NCI-H1105 (cell line): ENCODE data around the gene L3MBTL3.
"Not testable (repeated sequence)": the region's sequence is repeated elsewhere in the genome, so short reads cannot be mapped to it uniquely, and the experiment has no call there.

Experiments
- DNase-seq: peaks from one replicate; lab custom pipeline; 2025; lab: John Stamatoyannopoulos, UW

Gene L3MBTL3

DNA sequence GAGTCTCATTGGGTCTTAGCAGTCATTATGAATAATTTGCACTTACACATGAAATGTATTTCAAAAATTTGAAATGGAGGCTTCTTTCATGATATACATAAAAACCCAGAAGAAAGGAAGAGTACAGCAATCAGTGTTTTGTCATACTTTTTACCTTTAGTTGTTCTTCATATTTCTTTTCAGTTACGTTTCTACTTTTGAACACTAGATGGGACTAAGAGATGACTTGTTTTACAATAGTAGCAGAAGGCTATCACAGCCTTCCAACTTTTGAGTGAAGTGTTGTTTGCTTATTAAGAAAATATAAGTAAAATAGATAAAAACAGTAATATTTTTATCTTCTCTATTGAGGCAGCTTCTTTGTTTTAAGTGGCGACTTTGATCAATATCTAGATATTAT is 58.1 kb downstream of the L3MBTL3 start:
- DNase-seq: no peak

DNA sequence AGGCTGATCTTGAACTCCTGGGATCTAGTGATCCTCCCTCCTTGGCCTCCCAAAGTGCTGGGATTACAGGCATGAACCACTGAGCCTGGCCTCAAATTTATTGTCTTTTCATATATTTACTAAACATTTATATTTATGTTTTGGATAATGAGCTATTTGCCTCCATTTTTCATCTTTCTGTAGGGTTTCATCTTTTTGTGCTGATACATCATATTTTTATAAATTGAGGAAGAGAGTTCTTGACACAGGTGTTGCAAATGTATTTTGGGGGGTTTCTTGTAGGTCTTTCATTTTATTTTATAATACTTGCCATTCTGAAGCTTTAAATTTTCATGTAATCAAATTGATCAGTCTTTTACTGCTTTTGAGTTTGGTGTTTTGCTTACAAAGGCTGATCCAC is 72.4 kb downstream of the L3MBTL3 start:
- no peak for DNase-seq

DNA sequence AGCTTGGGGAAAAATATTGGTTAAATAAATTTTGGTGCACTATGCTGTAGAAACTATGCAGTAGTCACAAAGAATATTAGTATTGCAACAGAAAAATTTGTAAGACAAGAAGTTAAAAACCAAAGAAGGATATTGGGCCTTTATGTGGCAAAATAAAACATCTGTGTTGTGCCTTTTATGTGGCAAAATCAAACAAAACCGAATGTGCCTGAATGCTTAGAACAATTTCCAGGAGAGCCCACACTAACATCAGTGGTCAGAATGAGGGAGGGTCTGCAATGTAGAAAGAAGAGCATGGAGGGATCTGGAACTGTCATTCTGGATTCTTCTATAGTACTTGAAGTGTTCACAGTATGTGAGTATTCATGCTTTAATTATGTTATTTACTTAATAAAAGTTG is 75.2 kb downstream of the L3MBTL3 start:
- no peak for DNase-seq

DNA sequence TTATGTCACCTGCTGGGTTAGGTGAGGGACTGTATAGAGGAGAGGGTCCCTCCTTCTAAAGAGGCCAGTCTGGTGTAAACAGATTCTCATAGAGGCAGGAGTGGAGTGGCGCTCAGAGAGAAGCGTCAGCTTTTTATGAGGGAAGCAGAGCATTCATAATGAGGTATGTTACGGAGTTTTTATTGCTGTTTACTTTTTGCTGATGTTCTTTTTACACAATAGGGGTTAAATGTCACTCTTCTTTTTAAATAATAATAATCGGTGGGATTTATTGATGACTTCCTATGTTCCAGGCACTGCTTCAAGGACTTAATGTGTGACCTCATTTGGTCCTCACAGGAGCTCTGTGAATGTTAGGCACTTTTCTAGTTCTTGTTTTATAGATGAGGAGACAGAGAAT is 79.9 kb downstream of the L3MBTL3 start:
- DNase-seq: no peak

DNA sequence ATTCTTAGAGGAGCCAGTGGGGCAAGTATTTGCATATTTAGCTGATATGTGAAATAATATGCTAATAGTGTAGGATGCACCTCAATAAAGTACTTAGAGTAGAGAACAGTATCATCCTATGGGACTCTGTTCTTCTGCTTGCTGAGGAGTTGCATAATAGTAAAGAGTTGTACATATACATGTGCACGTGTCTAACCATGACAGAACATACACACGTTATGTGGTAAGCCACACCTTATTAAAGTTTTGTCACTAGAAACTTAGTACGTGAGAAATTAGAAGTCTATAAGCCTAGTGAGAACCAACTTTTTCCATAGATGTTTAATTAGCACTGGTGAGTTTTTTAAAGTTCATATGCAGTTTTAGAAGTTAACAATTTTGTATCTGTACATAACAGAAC is 80.7 kb downstream of the L3MBTL3 start:
- DNase-seq: no peak

DNA sequence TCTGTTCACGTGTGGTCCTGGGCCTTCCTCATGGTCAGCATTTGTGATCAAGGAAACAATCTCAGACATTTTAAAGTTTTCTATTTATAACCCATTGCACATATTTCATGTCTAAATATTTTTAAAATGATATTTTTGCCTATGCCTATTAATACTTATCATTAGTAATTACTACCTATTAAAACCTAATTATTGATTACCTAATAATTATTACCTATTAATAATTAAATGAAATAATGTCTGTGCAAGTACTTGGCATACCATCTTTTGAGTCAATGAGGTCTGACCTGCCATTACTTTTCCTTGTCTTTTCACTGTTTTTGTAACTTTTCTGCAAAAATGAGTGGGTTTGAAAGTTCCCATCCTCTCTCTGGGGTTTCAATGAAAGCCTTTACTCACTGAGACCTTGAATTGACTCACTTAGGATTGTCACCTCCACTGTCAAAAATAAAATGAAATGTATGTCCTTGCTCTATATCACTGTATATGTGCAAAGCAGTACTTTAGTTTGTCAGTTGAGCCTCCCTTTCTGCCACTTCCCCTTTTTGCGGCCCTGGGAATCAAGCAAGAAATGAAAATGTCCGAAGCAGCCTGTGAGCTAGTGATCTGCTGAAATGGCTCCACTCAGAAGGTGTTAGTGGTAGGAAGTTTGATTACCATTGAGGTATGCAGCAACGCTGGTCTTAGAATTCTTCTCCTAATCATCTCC is 87.8 kb downstream of the L3MBTL3 start:
- DNase-seq: no peak

DNA sequence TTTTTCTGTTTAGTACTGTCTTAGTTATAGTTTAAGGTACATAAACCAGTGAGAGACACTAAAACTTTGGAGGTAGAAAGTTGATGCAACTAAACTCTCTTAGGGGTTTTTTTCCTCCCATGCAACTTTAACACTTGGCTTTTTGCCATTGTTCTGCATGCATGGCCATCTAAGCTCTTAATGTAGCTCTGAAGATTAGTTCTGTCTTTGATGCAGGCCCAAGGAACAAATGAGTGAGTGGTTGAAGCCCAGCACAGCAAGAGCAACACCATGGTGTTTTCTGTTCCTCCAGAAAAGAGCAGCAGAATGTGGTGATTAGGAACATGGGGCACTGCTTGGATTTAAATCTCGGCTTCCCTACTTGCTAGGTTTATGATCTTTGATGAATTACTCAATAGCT is 89.3 kb downstream of the L3MBTL3 start:
- DNase-seq: no peak

DNA sequence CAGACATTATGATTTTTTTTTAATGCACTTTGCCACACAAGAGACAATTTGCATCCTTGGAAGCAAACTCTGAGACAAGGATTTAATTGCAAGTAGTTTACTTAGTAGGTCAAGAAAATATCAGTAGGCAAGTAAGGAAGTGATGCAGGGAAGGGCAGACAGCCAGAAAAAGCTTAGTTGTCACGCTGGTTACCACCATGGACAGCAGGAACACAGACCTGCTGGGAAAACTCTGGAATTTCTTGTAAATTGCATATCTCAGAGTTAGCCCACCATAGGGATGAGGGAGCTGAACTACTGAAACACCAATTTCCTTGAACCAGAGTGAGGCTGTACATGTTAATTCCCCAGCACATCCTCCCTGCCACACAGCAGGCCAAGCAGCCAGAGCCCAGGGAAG is 92.7 kb downstream of the L3MBTL3 start:
- no peak for DNase-seq

DNA sequence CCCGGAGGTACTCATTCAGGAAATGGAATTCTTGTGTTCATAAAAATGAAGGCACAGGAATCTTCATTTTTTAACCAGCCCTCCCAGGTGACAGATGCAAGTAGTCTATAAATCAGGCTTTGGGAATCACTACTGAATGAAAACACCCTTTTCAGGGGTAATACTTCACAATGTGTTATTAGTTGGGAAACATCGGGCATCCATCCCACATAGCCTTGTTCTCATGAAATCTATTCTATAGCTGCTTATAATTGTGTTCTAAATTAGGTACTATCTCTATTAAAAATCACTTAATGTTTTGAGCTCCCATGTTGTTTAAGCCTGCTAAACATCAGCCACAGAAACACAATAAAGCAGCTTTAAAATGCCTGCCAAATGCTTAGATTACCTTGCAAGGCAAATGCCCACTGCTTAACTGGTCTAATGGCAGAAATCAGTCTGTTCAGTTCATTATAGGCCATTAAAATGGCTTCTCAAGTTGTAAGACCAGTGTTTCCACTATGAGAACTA is 94.9 kb downstream of the L3MBTL3 start:
- DNase-seq: no peak

DNA sequence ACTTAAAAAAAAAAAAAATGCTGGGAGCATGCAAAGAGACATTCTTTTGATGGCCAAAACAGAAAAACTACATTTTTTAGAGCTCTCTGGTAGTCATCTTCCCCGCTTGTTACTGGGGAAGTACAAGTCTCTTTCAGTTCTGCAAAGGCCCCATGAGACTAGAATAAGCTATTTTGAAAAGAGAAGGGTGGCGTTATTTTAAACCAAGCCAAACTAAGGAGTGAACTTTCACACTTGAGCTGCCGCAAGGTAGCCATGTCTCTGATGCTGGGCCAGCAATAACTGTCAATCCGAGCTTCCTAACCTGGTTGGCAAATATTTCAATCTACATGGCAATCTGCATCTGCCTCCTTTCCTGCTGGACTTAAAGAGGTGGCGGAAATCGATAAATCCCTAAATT is 96.7 kb downstream of the L3MBTL3 start:
- DNase-seq: no peak

DNA sequence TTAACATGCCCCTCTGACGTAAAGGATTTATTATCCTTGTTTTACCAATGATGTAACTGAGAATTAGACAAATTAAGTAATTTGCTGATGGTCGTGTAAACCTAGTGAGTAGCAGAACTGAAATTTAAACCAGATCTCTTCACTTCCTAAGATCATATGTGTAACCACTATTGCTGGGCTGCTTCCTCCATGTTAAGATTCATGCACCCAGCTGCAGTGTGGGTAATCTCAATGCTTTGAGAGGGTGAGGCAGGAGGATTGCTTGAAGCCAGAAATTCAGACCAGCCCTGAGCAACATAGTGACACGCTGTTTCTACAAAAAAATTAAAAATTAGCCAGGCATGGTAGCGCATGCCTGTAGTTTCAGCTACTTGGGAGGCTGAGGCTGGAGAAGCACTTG is 97.9 kb downstream of the L3MBTL3 start:
- DNase-seq: no peak

DNA sequence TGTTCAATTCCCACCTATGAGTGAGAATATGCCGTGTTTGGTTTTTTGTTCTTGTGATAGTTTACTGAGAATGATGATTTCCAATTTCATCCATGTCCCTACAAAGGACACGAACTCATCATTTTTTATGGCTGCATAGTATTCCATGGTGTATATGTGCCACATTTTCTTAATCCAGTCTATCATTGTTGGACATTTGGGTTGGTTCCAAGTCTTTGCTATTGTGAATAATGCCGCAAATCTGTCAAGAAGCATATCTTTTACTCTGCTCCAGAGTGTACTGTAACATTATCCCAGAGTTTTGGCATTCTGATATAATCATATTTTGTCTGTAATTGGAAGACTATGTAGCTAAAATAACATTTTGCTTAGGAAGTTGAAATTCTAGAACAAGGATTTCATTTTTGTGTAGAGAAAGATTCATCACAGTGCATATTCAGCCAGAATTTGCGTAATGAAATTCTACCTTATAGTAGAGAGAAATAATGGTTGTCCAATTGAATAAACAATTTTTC is 98.9 kb downstream of the L3MBTL3 start:
- DNase-seq: not testable (repeated sequence)

DNA sequence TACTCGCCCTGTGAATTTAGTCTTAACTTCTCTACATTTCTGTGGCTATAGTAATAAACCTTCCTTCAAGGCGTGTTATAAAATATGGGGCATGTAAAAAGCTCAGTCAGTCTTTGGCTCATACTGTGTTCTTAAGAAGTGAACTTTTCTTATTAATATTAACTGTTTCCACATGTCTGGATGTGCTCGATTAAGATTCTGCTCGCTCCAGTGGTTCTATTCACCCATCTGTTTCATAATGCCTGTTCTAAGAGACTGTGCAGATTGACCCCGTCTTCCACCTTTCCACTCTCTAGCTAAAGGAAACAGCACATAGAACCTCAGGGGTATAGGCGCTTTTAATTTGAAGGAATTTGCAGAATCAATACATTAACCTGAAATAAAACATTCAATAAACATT is 99.9 kb downstream of the L3MBTL3 start:
- DNase-seq: no peak

DNA sequence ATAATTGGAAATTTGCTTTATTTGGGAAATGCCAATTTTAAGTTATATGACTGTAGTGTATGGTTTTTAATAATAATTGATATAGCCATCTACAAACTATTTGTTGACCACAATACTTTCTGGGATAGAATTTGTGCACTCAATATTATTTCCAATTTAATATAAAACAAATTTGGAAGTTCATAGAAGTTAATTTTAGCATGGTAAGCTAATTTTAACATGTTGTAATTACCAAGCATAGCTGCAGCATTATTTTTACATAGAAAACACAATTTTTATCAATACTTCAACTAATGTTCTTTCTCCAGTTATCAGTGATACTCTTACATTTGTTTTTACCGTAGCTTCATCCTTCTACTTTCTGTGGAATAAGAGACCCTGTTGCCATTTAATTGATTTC is 100.8 kb downstream of the L3MBTL3 start:
- no peak for DNase-seq

DNA sequence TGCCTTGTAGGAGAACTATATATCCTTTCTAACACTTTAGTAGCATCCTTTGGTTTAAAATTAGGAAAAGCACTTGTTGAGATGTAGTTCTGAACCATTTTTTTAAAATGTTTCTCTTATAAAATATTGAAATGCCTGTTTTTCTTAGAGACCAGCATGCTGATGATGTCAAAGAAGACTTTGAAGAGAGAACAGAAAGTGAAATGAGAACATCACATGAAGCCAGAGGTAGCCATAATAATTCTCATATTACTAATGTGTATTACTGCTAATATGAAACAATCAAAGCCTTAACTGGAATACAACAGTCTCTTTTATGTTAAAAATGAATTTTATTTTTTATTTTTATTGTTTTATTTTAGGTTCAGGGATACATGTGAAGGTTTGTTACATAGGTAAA is 102.3 kb downstream of the L3MBTL3 start:
- no peak for DNase-seq

DNA sequence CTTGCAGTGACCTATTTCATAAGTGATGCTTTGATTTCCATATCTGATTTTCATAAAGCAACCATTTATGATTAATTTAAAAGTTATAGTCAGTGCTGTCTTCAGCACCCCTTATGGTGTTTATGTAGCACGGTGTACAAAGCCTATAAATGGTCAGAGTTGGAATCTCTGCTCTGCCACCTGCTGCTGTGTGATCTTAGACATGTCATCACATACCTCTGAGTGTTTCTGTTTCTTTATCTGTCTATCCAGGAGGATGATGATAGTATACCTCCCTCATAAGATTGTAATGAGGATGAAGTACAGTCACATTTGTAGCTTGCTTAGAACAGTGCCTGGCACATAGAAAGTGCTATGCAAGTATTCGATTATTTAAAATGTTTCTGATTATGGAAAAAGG is 103.9 kb downstream of the L3MBTL3 start:
- no peak for DNase-seq

DNA sequence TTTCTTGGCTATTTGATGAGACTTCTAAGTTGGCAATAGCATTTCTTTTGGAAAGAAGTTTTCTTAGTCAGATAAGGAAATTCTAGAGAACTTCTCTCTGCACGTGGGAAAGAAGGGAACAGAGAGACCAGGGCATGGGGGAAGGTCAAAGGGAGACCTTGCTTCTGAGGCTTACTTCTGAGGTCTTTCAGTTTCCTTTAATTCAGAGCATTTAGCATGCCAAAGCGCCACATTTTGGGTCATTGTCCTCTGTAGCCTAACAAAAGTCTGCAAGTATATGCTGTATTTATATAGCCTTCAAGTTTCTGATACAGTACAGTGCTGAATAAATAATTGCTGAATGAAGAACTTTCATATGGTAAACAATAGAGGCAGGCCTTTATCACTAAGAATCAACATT is 108.8 kb downstream of the L3MBTL3 start:
- no peak for DNase-seq

DNA sequence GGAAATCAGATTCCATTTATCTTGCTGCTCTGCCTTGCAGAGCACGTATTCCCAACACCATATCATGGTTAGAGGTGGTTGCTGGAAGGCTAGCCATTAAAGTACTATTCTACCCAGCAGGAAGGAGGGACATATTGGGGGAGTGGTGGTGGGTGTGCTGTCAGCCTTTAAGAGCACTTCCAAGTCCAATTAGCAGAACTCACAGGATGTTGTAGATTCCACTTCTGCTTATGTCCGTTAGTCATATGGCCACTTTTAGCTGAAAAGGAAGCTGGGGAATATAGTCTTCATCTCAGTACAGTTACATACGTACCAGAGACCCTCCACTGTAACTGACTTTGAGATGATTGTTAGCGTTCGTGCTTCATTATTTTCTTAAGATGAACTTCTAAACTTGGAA is 109.9 kb downstream of the L3MBTL3 start:
- no peak for DNase-seq

DNA sequence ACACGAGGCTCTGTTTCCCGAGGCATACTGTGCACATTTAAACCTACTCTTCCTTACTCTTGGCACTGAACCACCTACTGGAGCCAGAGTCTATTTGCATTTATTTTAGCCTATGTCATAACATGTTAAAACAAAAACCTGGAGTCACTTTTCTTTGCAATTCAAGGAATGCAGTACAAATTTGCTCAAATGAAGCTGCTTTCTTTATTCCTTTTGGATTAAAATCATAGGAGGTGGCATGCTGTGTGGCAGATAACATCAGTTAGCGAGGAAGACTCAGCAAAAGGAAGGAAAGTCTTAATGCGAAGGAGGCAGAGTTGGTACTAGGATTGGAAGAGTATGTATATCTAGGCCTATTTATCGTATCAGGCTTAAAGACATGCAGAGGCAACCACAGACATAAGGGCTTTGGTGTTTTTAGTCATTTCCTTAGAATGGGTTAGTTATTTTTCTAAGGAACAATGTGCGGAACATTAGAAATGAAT is 111.4 kb downstream of the L3MBTL3 start:
- no peak for DNase-seq

DNA sequence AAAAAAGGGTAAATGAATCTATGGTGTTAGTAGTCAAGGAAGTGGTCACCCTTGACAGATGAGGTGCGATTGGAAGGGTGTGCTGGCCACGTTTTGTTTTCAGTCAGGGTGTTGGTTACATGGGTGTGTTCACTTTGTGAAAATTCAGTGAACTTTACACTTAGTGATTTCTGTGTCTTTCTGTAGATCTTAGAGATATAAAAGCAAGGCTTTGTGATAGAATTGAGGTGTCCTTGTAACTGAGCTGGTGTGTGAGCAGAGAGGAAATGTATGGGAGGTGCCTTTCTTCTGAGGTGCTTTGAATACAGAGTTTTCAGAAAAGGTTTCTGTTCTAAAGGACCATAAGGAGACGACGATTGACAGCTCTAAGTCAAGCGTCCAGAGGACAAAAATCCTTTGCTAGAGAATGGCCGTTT is 113.9 kb downstream of the L3MBTL3 start:
- no peak for DNase-seq

DNA sequence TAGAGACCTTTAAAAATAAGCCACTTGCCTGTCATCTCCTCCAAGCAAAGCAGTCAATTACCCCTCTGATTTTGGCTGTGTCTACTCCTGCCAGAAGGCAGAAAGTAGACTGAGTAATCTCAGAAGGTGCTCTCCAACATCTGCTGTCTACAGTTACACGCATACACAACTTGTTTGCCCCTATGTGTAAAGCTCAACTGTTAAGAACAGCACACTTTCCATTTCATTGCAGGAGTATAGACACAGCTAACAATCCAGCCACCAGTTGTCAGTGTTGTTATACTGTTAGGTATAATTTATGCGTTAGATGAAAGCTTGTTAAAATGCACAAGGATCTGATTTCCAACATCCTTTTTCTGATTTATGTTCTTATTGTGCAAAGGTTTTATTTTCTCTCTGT is 116.2 kb downstream of the L3MBTL3 start:
- DNase-seq: no peak

DNA sequence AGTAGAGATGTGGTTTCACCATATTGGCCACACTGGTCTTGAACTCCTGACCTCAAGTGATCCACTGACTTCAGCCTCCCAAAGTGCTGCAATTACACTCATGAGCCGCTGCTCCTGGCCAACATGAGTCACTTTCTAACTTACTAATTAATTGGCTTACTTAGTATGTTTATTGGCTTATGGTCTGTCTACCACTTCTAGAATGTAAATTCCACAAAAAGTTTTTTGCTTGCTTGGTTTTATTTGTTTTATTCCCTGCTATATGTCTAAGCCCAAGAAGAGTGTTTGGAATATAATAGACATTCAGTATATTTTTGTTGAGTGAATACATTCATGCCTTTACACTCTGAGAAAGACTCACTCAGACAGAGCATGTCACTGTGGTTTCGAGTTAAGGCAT is 118.4 kb downstream of the L3MBTL3 start:
- DNase-seq: no peak

DNA sequence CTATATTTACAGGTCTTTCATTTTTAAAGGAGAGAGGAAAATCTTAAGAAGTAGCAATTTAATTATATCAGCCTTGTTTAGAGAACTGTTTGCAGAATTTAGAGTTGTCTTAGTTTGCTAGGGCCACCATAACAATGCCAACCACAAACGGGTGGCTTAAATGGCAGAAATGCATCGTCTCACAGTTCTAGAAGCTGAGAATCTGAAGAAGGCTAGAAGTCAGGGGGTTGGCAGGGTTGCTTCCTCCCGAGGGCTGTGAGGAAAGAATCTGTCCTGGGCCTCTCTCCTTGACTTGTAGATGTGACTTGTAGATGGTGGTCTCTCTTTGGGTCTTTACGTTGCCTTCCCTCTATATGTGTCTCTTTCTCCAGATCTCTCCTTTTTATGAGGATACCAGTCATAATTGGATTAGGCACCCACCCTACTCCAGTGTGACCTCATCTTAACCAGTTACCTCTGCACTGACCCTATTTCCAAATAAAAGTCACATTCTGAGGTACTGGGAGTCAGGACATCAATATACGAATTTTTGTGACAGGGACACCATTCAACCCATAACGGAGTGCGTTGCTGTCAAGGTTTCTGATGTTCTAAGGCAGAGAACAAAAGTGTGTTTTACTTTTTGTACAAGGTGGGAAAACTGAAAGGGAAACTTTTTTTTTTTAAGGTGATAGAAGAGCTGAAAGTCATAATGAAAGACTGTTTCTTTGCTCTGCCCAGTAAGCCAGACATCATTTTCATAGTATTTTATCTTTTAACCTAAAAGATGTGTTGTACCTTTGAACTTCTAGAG is 119.9 kb downstream of the L3MBTL3 start:
- no peak for DNase-seq
